ENCODE results near the gene SGF29. TPM values are rescaled to one million over a fixed set of nuclear protein-coding genes. Genes with fewer than 3 reads are reported as not detected.

Gene SGF29
- total and polyA plus RNA-seq, 2 of the 8 experiments (the other 6 are each of a cell fraction or from before 2014, with no cell fraction given), result 3.1 to 22.7 TPM

DNA sequence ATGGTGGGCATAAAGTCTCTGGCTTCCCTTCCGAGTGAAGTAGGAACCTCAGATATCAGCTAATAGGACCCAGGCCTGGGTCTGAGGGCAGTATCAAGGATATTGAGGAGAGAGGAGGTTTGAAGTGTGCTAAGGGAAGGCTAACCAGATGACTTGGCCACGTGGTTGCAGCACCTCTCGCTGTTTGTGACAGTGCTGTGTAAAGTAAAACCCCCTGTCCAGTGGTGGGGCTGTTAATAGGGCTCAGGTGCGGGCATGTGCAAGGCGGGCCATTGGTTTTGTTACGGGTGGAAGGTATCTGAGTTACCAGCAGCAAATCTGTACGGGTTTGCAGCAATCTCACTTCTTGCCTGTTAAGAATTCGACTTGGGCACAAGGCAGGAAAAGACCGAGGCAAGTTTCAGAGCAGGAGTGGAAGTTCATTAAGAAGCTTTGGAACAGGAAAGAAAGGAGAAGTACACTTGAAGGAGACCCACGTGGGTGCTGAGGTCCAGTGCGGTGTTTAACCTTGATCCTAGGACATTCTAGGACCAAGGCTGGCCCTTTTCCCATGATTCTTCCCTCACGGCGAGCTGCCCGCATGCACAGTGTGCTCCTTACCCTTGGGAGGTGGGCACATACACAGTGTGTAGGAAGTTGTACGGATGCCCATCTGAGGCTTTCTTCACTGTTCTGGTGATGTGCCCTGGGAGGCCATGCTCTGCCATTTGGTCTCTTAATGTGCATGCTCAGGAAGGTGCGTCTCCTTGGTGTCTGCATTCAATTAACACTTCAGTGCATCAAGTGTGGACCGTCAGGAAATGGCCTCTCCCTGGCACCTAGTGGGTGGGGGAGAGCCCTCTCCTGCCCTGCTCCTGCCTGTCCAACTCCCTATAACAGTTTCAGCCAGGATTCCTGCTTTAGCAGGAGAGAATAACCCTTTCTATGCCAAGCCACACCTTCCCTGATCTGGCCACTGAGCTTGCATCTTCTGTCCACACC lies 20.3 kb downstream of the SGF29 start:
- Histone ChIP-seq H3K23ac (ENCODE audit: insufficient read length) (no peak overlapping the region), H3K9me3 (ENCODE audit: insufficient read depth in 2 of 2, low read depth in 1 of 2, low read length in 1 of 2) (no peaks in the 10 kb centered on the region), H2BK5ac (ENCODE audit: low read depth, low read length) (no peak overlapping the region), H3K27ac (ENCODE audit: low read depth, low read length) (no peak overlapping the region), H3K79me2 (ENCODE audit: control insufficient read depth in 1 of 2, insufficient read depth in 2 of 2, low read length in 2 of 2) (no peaks in the 10 kb centered on the region), H2BK15ac (ENCODE audit: low read length) (0 out of 2 replicates have a peak overlapping the region, but pooled peaks have one; percentile 18), H2AFZ (ENCODE audit: low read length) (no peak overlapping the region), H3K4me2 (ENCODE audit: insufficient read depth in 1 of 2, low read depth in 2 of 2, low read length in 2 of 2) (no peak overlapping the region), H3K36me3 (ENCODE audit: control insufficient read depth in 2 of 4, insufficient read depth in 4 of 4, low read length in 3 of 4) (no peaks in the 10 kb centered on the region), H3K4me1 (replicated peaks in 1 of 4; ENCODE audit: control insufficient read depth in 3 of 4, insufficient read depth in 4 of 4, low read length in 3 of 4) (peaks cover 7 to 15% (median 8%) of the 10 kb centered on the region in 4 experiments), H2BK120ac (replicated peaks; ENCODE audit: low read depth, low read length) (no peak overlapping the region), H4K8ac (ENCODE audit: extremely low read depth, insufficient read depth, low read length) (no peak overlapping the region), H3K18ac (ENCODE audit: extremely low read depth, low read length) (no peak overlapping the region), H4K91ac (replicated peaks; ENCODE audit: insufficient read length, low read length) (no peak overlapping the region), H3K56ac (replicated peaks; ENCODE audit: insufficient read length, low read depth, low read length) (no peak overlapping the region), H3K4me3 (ENCODE audit: extremely low read depth in 1 of 4, insufficient read depth in 2 of 4, low read depth in 3 of 4, low read length in 4 of 4) (no peak overlapping the region), H3K27me3 (replicated peaks in 1 of 4; ENCODE audit: control insufficient read depth in 3 of 4, extremely low read depth in 1 of 4, insufficient read depth in 3 of 4, low read length in 3 of 4) (no peaks in the 10 kb centered on the region; a peak in 1 of 7 replicates), H3K4ac (replicated peaks; ENCODE audit: insufficient read length, low read depth, low read length) (no peak overlapping the region), H3K23me2 (ENCODE audit: low read depth, low read length) (no peaks in the 10 kb centered on the region), H3K14ac (ENCODE audit: insufficient read length) (no peak overlapping the region), H3K79me1 (ENCODE audit: low read depth, low read length) (0 out of 2 replicates have a peak, but pooled peaks cover 2% of the 10 kb centered on the region), H2AK5ac (ENCODE audit: low read depth, low read length) (0 out of 2 replicates have a peak overlapping the region, but pooled peaks have one; percentile 6), H2BK20ac (ENCODE audit: low read length) (no peak overlapping the region), H4K5ac (ENCODE audit: insufficient read length, low read depth, low read length) (no peak overlapping the region), H2BK12ac (ENCODE audit: low read depth, low read length) (peak overlapping the region; percentile 52; the same call in 1 of the 2 replicates), H3K9ac (replicated peaks in 1 of 4; ENCODE audit: extremely low read depth in 1 of 4, low read depth in 3 of 4, low read length in 3 of 4) (no peak overlapping the region), H4K20me1 (replicated peaks in 1 of 2; ENCODE audit: control insufficient read depth in 1 of 2, insufficient read depth in 2 of 2, low read length in 2 of 2) (peaks cover 0 to 2% of the 10 kb centered on the region in 2 experiments)
- WGBS, 2 experiments (ENCODE audit: extremely low coverage in 1 of 2, insufficient coverage in 1 of 2, insufficient read length in 1 of 2, insufficient replicate concordance in 2 of 2, low coverage in 1 of 2, low lambda C conversion rate in 2 of 2, missing lambda C conversion rate in 1 of 2), result 80% methylated on average over 17 of the region's 17 CpGs; no CpG with 5 or more reads in 1 of the 2 experiments
- ChIA-PET POLR2A (ENCODE audit: partially characterized antibody) (interaction anchor here (1.0 to 1.4 kb wide), 3 partner anchors 14 to 19 kb away, joined by 3 to 5 read pairs (median 4); no protein-coding TSS in a partner anchor), CTCF (ENCODE audit: partially characterized antibody) (interaction anchor here (0.6 to 2.0 kb wide), 7 partner anchors 9 to 1188 kb away, joined by 3 to 5 read pairs (median 3); no protein-coding TSS in a partner anchor)
- FAIRE-seq (no peak), DNase-seq (ENCODE audit: low read depth in 1 of 2, low spot score in 2 of 2) (no peak)
- TF ChIP-seq RBBP5 (IDR thresholded peaks at IDR 0.05; ENCODE audit: borderline replicate concordance, low read depth, low read length) (no peak), YY1 (IDR thresholded peaks at IDR 0.05; ENCODE audit: low read depth, low read length) (no peak), TCF12 (IDR thresholded peaks at IDR 0.05; ENCODE audit: low read depth, low read length) (no peak), TEAD4 (IDR thresholded peaks at IDR 0.05; ENCODE audit: low read depth, low read length) (no peak)
- TF ChIP-seq, protein P1, sequence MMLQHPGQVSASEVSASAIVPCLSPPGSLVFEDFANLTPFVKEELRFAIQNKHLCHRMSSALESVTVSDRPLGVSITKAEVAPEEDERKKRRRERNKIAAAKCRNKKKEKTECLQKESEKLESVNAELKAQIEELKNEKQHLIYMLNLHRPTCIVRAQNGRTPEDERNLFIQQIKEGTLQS (IDR thresholded peaks at IDR 0.05; ENCODE audit: insufficient read depth, low read depth, low read length), result no peak

All from H1 (cell line).